ENCODE results near the gene TTLL11.
"Not testable (repeated sequence)": the region's sequence is repeated elsewhere in the genome, so short reads cannot be mapped to it uniquely, and the experiment has no call there.

TTLL11 gene

DNA sequence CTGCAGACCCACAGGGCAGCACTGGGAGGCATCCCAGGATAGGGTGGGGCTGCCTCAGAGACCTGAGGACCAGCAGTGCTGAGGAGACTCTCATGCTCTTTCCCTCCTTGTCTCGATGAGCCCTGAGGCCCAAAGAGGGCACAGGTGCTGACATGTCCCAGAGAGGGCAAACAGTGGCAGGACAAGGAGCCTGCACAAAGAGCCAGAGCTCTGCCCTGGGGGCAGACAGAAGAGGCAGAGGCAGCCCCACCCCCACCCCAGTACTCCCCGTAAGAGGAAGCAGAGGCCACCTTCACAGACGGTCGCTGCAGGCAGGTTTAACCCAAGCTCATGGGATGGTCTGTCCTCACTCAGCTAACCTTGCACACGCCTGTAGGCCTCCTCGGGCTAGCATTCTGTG is 29.4 kb upstream of the TTLL11 start:
- Histone ChIP-seq H3K4me3 (ENCODE audit: low read length) (no peak overlapping the region), H3K27me3 (ENCODE audit: control insufficient read depth, insufficient read depth, low read length) (peaks cover 7% of the 10 kb centered on the region), H3K9ac (ENCODE audit: low read length) (no peak overlapping the region), H3K27ac (ENCODE audit: low read depth, low read length) (no peak overlapping the region), H3K4me1 (ENCODE audit: control insufficient read depth, insufficient read depth, low read length) (no peaks in the 10 kb centered on the region), H3K36me3 (ENCODE audit: control insufficient read depth, insufficient read depth, low read length) (no peaks in the 10 kb centered on the region)

DNA sequence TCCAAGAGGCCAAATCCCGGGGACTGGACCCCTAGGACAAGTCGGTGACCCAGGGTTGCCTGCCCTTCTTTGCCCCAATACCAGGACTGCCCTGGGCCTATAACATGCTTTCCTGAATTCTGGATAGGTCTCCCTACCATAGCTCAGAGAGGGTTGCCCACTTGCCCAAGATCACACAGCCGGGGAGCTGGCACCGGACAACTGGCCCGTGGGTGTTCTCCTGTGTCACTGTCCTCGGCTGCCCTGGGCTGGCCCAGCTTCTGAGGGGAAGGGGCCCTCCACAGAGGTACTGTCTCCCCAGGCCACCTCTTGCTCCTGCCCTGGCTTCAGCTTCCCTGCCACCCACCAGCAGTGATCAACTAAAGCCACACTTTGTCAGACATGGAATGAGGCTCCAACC is 28.8 kb upstream of the TTLL11 start:
- Histone ChIP-seq H3K27me3 (ENCODE audit: control insufficient read depth, insufficient read depth, low read length) (peaks cover 7% of the 10 kb centered on the region), H3K4me1 (ENCODE audit: control insufficient read depth, insufficient read depth, low read length) (no peaks in the 10 kb centered on the region), H3K27ac (ENCODE audit: low read depth, low read length) (no peak overlapping the region), H3K36me3 (ENCODE audit: control insufficient read depth, insufficient read depth, low read length) (no peaks in the 10 kb centered on the region), H3K9ac (ENCODE audit: low read length) (no peak overlapping the region), H3K4me3 (ENCODE audit: low read length) (no peak overlapping the region)

DNA sequence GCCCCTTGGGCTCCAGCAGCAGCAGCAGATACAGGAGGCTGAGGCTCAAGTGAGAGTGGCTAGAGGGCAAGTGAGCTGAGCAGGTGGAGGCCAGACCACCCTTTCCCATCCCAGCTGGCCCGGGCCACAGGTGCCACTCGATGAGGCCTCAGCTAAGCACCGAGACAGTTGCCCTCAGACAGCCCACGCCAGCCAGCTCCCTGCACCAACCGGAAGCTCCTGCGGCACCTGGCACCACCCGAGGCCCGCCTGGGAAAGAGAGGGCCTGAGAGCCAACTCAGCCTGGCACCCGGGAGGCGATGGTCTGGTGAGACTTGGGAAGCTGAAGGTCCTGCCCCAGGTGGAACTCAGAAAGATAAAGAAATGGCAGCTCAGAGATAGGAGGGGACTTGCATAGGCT is 28.3 kb upstream of the TTLL11 start:
- no peak overlapping the region for H3K27ac ChIP-seq (ENCODE audit: low read depth, low read length)
- H3K9ac ChIP-seq (ENCODE audit: low read length): no peak overlapping the region
- no peaks in the 10 kb centered on the region for H3K4me1 ChIP-seq (ENCODE audit: control insufficient read depth, insufficient read depth, low read length)
- H3K27me3 ChIP-seq (ENCODE audit: control insufficient read depth, insufficient read depth, low read length): peaks cover 7% of the 10 kb centered on the region
- H3K4me3 ChIP-seq (ENCODE audit: low read length): no peak overlapping the region
- no peaks in the 10 kb centered on the region for H3K36me3 ChIP-seq (ENCODE audit: control insufficient read depth, insufficient read depth, low read length)

DNA sequence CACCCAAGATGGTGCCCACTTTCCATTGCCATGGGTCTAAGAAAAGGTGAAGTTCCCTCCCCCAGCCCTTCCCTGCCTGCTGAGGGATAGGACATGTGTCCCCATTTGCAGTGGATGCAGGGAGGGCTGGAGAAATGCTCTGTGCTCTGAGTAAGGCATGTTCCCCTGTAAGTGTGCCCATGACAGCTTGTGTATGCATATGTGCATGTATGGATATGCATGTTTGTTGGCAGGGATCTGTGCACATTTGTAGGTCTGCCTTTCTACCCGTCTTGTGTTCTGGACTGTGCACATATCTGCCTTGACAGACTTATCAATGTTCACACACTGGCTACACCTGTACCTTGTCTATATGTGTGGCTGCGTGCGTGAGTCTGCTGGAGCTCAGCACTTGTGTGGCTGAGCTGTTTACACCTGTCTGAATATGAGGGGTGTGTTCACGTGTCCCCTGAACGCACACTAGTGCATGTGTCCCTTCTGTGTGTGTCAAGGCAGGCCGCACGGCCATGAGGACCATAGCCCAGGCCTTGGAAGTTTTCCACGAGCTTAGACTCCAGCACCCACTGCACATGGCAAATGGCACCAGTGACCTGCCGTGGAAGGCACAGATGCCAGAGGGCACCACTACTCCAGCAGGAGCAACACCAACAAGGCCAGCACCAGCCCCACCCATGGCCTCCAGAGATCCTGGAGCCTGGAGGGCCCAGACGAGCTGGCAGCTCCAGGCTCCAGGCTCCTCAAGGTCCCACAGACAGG is 27.4 kb upstream of the TTLL11 start:
- Histone ChIP-seq H3K4me3 (ENCODE audit: low read length) (no peak overlapping the region), H3K36me3 (ENCODE audit: control insufficient read depth, insufficient read depth, low read length) (no peaks in the 10 kb centered on the region), H3K4me1 (ENCODE audit: control insufficient read depth, insufficient read depth, low read length) (no peaks in the 10 kb centered on the region), H3K9ac (ENCODE audit: low read length) (no peak overlapping the region), H3K27me3 (ENCODE audit: control insufficient read depth, insufficient read depth, low read length) (peaks cover 2% of the 10 kb centered on the region), H3K27ac (ENCODE audit: low read depth, low read length) (no peak overlapping the region)

DNA sequence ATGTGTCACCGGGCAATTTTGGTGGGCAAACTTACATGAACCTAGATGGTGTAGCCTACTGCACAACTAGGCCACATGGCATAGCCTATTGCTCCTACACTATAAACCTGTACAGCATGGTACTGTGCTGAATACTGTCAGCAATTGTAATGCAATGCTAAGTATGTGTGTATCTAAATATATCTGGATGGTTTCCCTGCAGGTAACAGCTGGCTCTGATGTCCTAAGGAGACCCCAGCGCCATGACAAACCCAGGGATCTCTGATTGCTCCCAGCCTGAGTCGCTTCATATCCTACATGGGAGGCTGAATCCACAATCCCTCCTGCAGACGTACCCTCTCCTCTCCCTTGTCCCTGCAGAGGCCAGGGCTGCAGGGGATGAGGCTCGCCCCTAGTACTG is 26.6 kb upstream of the TTLL11 start:
- H3K27me3 ChIP-seq (ENCODE audit: control insufficient read depth, insufficient read depth, low read length): no peaks in the 10 kb centered on the region
- no peak overlapping the region for H3K27ac ChIP-seq (ENCODE audit: low read depth, low read length)
- H3K4me1 ChIP-seq (ENCODE audit: control insufficient read depth, insufficient read depth, low read length): no peaks in the 10 kb centered on the region
- H3K36me3 ChIP-seq (ENCODE audit: control insufficient read depth, insufficient read depth, low read length): no peaks in the 10 kb centered on the region
- no peak overlapping the region for H3K4me3 ChIP-seq (ENCODE audit: low read length)
- H3K9ac ChIP-seq (ENCODE audit: low read length): no peak overlapping the region

DNA sequence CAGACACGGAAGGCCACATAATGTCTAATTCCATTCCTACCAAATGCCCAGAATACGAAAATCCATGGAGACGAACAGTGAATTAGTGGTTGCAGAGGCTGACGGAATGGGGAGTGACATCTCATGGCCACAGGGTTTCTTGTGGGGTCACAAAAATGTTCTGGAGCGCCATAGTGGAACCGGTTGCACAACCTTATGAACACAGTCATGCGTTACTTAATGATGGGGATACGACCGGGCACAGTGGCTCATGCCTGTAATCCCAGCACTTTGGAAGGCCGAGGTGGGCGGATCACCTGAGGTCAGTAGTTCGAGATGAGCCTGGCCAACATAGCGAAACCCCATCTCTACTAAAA is 26.0 kb upstream of the TTLL11 start:
- no peak overlapping the region for H3K4me3 ChIP-seq (ENCODE audit: low read length)
- no peaks in the 10 kb centered on the region for H3K36me3 ChIP-seq (ENCODE audit: control insufficient read depth, insufficient read depth, low read length)
- H3K27ac ChIP-seq (ENCODE audit: low read depth, low read length): no peak overlapping the region
- no peak overlapping the region for H3K9ac ChIP-seq (ENCODE audit: low read length)
- H3K27me3 ChIP-seq (ENCODE audit: control insufficient read depth, insufficient read depth, low read length): no peaks in the 10 kb centered on the region
- H3K4me1 ChIP-seq (ENCODE audit: control insufficient read depth, insufficient read depth, low read length): no peaks in the 10 kb centered on the region

DNA sequence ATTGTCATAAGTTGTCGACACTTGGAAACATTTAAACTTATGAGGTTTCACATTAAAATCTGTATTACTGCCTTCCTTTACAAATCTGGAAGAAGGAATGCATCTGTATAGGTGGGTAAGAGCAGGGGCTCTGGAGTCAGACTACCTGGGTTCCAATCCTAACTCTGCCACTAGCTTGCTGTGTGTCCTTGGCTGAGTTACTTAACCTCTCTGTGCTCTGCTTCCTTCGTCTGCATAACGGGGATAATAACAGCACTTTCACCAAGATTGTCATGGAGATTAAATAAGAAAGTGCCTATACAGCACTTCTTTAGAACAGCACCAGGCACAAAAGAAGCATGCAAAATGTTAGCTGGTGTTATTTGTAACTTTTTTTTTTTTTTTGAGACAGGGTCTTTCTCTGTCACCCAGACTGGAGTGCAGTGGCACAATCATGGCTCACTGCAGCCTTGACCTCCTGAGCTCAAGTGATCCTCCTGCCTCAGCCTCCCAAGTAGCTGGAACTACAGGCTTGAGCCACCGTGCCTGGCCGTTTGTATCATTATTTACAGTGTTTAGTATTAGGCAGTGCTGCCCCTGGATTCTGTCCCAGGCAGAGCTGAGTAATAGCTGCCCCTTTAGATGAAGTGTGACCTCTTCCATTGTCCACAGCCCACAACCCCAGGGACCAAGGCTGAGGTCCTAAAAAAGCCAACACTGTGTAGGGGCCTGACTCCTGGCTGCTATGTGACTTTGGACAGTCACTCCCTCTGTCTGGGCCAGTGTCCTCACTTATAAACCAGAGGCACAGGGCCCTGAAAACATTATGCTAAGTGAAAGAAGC is 25.4 kb upstream of the TTLL11 start:
- no peaks in the 10 kb centered on the region for H3K36me3 ChIP-seq (ENCODE audit: control insufficient read depth, insufficient read depth, low read length)
- H3K9ac ChIP-seq (ENCODE audit: low read length): no peak overlapping the region
- no peak overlapping the region for H3K4me3 ChIP-seq (ENCODE audit: low read length)
- no peaks in the 10 kb centered on the region for H3K27me3 ChIP-seq (ENCODE audit: control insufficient read depth, insufficient read depth, low read length)
- H3K27ac ChIP-seq (ENCODE audit: low read depth, low read length): no peak overlapping the region
- no peaks in the 10 kb centered on the region for H3K4me1 ChIP-seq (ENCODE audit: control insufficient read depth, insufficient read depth, low read length)

DNA sequence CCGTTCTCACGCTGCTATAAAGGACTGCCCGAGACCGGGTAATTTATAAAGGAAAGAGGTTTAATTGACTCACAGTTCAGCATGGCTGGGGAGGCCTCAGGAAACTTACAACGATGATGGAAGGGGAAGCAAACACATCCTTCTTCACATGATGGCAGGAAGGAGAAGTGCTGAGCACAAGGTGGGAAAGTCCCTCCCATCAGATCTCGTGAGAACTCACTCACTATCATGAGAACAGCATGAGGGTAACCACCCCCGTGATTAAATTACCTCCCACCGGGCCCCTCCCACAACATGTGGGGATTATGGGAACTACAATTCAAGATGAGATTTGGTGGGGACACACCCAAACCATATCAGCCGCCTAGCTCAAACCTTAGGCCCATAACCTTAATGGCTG is 24.1 kb upstream of the TTLL11 start:
- not testable (repeated sequence) for H3K4me3 ChIP-seq (ENCODE audit: low read length); H3K27ac ChIP-seq (ENCODE audit: low read depth, low read length); H3K4me1 ChIP-seq (ENCODE audit: control insufficient read depth, insufficient read depth, low read length); H3K36me3 ChIP-seq (ENCODE audit: control insufficient read depth, insufficient read depth, low read length); H3K9ac ChIP-seq (ENCODE audit: low read length); H3K27me3 ChIP-seq (ENCODE audit: control insufficient read depth, insufficient read depth, low read length)

DNA sequence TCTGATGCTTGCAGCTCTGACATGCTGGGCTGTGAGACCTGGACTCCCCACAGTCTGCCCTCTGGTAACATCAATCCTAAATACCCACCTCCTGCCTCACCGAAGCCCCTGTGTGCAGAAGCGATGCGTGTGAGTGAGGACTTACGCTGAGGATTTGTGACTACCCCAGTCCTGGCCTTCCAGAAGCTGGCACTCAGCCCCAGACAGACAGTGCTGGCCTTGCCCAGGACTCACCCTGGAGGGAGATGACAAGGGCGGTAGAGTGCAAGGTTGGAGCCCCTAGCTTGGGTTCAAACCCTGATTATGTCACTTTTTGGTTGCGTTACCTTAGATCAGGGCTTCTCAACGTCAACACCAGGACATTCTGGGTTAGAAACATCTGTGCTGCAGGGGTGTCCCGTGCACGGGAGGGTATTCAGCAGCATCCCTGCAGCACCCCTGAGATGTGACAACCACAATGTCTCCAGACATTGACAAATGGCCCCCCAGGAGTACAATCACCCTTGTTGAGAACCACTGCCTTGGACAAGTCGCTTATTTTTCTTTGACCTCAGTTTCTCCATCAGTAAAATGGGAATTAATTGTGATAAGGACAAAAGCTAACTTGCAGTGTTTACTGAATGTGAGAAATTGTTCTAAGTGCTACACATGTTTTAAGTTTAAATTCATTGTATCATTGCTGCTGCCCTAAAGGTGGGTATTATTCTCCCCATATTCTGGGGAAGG is 23.5 kb upstream of the TTLL11 start:
- no peak overlapping the region for H3K27ac ChIP-seq (ENCODE audit: low read depth, low read length)
- H3K36me3 ChIP-seq (ENCODE audit: control insufficient read depth, insufficient read depth, low read length): no peaks in the 10 kb centered on the region
- no peaks in the 10 kb centered on the region for H3K27me3 ChIP-seq (ENCODE audit: control insufficient read depth, insufficient read depth, low read length)
- no peaks in the 10 kb centered on the region for H3K4me1 ChIP-seq (ENCODE audit: control insufficient read depth, insufficient read depth, low read length)
- no peak overlapping the region for H3K4me3 ChIP-seq (ENCODE audit: low read length)
- H3K9ac ChIP-seq (ENCODE audit: low read length): no peak overlapping the region

DNA sequence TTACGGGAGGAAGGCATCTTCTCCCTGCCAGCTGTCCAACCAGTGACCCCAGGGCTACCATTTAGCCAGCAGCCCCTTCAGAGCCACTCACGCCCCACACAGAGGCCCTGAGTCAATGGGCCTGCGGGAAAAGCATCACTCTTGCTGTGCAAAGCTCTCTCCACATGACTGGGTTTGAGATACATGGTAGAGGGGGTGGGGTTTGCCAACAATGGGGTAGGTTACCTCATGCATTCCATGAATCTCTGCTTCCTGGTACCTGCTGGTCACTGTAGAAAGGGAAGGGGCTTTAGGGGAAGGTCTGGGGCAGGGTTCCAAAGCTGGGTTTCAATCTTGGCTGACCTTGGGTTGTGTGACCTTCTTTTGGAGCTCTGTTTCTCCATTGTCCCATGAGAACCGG is 22.9 kb upstream of the TTLL11 start:
- no peaks in the 10 kb centered on the region for H3K36me3 ChIP-seq (ENCODE audit: control insufficient read depth, insufficient read depth, low read length)
- no peak overlapping the region for H3K4me3 ChIP-seq (ENCODE audit: low read length)
- H3K9ac ChIP-seq (ENCODE audit: low read length): no peak overlapping the region
- no peaks in the 10 kb centered on the region for H3K27me3 ChIP-seq (ENCODE audit: control insufficient read depth, insufficient read depth, low read length)
- no peak overlapping the region for H3K27ac ChIP-seq (ENCODE audit: low read depth, low read length)
- H3K4me1 ChIP-seq (ENCODE audit: control insufficient read depth, insufficient read depth, low read length): no peaks in the 10 kb centered on the region

DNA sequence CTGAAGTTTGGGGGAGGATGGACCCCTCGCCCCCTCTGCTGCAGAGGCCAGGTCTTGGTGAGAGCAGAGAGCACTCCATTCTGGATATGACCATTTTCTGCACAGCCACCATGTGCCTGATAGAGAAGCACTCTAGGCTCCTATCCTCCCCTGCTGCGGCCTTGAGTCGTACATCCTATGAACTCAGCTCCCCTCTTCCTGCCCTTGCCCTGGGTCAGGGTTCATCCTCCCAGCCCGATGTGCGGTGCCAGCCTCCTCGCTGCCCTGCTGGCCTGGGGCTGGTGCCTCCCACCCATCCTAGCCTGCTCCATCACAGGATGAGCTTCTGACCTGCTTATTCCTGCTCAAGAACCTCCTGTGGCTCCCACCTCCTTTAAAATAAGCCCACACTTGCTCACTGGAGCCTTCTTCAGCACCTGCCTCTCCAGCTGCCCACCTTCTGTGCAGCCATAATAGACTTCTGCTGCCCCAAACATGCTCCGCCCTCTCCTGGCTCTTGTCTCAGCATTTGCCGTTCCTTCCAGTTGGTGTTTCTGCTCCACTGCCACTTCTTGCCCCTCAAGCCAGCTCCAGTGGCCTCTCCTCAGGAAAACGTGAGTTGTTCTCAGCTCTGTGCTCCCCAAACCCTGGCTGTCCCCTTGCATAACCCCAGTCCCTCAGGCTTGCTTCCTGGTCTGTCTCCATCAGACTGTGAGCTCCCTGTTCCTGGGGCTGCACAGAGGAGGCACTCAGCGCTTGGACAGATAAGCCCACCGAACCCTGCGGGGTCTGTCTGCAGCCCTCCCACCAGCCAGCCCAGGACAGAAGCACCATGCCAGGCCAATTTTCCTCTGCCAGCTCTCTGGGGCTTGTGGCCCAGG is 22.3 kb upstream of the TTLL11 start:
- no peaks in the 10 kb centered on the region for H3K4me1 ChIP-seq (ENCODE audit: control insufficient read depth, insufficient read depth, low read length)

DNA sequence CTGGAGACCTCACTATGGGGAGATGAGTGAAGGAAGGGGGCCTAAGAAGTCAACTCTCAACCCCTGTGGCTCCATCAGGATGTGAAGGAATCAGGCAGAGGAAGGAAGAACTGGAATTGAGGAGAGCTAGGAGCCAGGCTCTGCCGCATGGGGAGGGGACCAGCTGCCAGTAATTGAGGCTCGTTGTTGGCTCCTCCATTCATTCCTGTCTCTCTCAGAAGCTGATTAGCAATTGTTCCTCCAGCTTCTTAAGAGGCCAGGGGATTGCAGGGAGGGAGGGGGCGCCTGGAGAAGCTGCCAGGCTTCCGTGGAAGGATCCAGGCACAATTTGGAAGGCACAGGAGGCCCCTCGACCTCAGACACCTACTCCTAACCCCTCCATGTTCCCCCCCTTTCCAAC is 20.5 kb upstream of the TTLL11 start:
- no peaks in the 10 kb centered on the region for H3K27me3 ChIP-seq (ENCODE audit: control insufficient read depth, insufficient read depth, low read length)
- no peaks in the 10 kb centered on the region for H3K4me1 ChIP-seq (ENCODE audit: control insufficient read depth, insufficient read depth, low read length)
- no peaks in the 10 kb centered on the region for H3K36me3 ChIP-seq (ENCODE audit: control insufficient read depth, insufficient read depth, low read length)
- H3K27ac ChIP-seq (ENCODE audit: low read depth, low read length): no peak overlapping the region
- H3K9ac ChIP-seq (ENCODE audit: low read length): no peak overlapping the region
- no peak overlapping the region for H3K4me3 ChIP-seq (ENCODE audit: low read length)

More for the DNA sequence above, 22.3 kb upstream of the TTLL11 start:
- Histone ChIP-seq H3K36me3 (ENCODE audit: control insufficient read depth, insufficient read depth, low read length) (no peaks in the 10 kb centered on the region), H3K4me3 (ENCODE audit: low read length) (no peak overlapping the region), H3K9ac (ENCODE audit: low read length) (no peak overlapping the region), H3K27me3 (ENCODE audit: control insufficient read depth, insufficient read depth, low read length) (no peaks in the 10 kb centered on the region), H3K27ac (ENCODE audit: low read depth, low read length) (no peak overlapping the region)
